ENCODE results near the gene KRT17.
A peak's percentile ranks its signal among the peaks of the same experiment; 100 is the strongest.
"Not testable (repeated sequence)": the region's sequence is repeated elsewhere in the genome, so short reads cannot be mapped to it uniquely, and the experiment has no call there.

Gene KRT17

DNA sequence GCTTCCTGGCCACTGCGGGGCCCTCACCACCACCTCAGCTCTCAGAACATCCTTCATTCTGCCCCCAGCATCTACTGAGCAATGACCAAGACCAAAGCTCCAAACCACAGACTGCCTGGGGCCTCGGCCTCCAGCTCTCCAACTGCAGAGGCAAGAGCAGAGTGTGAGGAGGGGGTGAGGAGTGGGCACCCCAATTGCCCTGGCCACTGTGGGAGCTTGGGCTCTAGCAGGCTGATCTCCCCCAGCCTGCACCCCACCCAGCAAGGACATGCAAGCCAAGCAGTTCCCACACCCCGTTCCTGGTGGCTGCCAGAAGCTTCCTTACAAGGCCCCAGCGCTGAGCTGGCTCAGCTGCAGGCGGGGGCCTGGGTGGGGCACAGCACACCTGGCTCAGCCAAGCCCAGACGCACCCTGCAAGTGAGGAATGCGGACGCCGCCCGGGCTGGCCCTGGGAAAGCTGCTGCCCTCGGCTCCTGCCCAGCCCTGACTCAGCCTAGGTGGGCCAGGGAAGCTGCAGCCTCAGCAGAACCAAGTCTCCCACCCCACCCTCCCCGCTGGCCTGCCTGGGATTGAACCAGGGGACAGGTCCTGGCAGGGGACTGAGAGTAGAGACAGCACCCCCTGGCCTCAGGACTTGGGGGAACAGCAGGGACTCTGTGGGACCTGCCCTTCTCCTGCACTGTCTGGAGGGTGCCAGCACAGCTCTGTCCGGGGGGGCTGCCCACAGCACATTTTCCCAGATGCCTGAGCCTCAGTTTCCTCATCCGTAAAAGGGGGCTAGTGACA is 29.7 kb upstream of the KRT17 start:
- no peak for DNase-seq (ENCODE audit: low read depth in 2 of 2)

DNA sequence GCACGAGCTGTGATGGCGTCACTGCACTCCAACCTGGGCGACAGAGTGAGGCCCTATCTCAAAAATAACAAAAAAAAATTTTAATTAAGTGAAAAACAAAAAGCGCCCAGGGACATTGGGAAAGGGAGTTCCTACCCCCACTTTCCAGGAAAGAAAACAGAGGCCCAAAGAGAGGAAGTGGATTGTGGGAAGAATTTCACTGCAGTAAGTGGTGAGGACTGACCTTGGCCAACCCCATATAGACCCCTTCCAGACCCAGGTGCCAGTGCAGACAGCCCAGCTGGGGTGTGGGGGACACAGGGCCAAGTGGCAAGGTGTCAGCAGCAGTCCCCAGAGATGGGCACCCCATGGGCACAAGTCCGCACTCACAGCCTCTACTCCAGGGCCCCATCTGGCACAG is 29.0 kb upstream of the KRT17 start:
- DNase-seq (ENCODE audit: low read depth in 2 of 2): no peak

DNA sequence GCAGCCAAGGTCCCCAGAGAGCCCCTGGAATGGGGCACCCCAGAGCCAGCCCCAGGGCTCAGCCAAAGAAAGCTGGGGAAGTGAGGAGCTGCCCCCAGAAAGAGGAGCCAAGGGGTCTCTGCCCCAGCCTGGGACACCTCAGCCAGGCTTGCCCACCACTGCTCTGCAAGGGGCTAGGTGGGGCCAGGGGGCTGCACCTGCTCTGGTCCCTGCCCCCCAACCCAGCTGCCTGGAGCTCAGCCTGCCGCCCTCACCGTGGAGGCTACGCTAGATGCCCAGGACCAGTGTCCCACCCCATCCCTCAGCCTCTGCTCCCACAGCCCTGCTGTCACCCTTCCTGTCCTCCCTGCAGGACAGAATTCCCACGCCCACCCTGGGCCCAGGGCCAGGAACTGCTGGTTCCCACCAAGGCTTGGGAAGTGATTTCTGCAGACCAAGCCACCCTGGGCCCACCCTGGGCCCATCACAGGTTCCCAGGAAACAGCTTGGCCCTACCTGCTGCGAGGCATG is 28.1 kb upstream of the KRT17 start:
- DNase-seq (ENCODE audit: low read depth in 2 of 2): no peak

DNA sequence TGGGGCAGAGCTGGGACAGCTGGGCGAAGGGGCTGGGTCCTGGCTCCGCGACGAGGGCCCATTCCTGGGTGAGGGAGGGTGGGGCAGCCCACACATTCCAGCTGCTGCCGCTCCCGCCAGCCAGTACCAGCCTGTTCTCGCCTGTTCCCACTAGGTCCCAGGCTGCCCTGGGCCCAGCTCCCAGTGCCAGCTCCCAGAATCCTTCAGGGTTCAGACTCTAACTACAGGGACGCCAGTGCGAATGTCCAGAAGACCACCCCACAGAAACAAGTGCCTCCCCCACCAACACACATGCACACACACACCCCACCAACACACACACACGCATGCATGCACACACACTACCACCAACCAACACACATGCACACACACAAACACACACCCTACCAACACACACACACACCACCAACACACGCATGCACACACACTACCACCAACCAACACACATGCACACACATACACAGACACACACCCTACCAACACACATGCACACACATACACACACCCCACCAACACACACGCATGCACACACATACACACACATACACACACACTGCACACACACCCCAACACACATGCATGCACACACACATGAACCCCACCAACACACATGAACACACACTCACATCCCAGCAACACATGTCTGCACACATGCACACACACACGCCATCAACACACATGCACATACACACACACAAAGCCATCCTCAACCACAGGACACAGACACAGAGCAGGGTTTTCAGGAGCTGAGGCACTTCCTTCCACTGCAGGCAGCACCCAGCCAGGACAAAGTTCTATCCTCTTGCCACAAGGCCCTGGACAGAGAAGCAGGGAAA is 27.5 kb upstream of the KRT17 start:
- DNase-seq (ENCODE audit: low read depth in 2 of 2): no peak

DNA sequence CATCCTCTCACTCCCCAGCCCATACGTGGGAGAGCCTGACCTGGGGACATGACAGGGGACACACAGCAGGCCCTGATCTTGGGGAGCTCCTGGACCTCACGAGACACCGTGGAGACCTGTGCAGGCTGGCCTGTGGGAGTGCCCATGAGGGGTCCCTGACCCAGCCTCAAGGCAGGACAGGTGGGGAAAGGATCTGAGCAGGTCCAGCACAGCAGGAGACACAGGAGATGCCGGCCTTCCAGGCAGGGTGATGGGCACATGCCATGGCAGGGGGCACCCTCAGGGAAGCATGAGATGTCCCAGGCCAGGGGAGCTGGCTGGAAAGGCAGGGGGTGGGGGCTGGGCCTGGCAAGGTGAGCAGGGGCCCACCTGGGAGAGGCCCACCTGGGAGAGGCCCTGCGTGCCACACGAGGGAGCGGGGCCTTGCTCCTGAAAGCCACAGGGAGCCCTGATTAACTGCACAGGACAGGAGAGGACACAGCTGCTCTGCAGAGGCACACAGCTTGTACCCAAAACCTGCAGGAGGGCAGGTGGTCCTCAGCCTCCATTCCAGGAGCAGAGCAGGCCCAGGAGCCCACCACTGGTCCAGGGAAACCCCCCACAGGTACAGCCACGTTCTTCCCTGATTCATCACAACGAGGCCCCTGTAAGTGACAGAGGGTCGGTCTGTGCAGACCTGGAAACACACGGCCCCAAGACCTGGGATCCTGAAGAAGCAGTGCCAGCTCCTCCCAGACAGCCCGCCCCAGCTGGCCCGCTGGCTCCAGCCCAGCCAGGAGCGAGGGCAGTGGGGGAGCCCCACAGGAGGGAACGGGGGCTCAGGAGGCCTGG is 26.6 kb upstream of the KRT17 start:
- no peak for DNase-seq (ENCODE audit: low read depth in 2 of 2)

DNA sequence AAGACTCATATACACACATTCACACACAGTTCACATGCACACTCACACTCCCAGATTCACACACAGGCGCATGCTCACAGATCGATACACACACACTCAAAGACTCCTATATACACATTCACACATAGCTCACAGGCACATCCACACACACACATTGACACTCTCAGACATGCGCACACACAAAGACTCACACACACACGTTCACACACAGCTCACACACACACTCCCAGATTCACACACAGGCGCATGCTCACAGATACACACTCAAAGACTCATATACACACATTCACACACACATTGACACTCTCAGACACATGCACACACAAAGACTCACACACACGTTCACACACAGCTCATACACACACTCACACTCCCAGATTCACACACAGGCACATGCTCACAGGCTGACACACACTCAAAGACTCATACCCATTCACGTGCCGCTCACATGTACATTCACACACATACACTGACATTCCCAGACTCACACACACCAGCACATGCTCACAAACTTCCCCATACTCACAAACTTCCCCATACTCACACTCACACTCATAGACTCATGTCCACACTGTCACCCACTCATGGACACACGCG is 25.6 kb upstream of the KRT17 start:
- DNase-seq (ENCODE audit: low read depth in 2 of 2): no peak

DNA sequence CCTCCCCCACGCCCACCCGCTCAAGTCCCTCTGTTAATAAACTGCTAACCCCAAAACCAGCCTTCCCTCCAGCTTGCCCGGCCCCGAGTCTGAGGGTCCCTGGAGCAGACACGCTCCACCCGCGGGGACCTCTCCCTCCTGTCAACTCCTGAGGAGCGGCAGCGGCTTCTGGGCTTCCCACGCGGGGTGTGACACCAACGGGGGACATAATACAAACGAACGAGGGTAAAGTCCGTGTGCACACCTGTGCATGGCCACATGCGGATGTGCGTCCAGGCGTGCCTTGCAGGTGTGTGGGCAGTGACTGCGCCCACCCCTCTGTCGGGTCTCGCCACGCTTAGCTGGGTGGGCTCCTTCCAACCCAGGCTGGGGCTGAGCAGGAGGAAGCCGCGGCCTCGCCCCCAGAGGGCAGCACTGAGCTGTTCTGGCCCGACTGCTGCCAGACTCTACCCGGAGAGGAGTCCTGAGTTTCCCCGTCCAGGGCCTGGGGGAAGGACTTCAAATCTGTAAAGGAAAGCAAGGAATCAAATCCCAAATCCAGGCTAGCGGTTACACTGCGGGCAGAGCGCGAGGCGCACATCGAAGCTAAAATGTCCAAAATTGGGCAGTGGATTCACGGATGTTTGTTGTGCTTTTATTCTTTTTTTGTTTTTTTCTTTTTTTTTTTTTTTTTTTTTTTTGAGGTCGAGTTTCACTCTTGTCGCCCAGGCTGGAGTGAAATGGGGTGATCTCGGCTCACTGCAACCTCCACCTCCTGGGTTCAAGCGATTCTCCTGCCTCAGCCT is 24.2 kb upstream of the KRT17 start:
- peak; percentile 56 to 68 for DNase-seq (ENCODE audit: low read depth in 2 of 2)

DNA sequence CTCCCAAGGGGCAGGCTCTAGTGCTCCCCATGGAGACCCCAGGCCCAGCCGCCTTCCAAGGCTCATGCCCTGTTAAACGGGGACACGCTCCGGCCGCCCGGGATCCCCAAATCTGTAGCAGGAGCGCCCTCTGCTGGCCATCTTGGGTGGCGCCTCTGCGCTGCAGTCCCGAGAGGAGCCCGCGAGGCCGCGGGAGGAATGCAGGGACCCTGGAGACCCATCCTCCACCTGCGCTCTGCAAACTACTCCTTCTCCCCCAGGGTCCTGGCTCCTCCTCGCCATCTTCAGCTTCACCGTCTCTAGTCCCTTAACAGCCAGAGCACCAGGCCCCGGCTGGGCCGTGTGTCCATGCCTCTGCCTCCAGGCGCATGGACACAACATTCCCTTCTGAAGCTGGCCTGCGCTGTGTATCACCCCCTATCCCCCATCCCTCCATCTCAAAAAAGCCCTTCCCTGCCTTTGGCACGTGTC is 23.6 kb upstream of the KRT17 start:
- DNase-seq (ENCODE audit: low read depth in 2 of 2): peak; percentile 70 to 72

DNA sequence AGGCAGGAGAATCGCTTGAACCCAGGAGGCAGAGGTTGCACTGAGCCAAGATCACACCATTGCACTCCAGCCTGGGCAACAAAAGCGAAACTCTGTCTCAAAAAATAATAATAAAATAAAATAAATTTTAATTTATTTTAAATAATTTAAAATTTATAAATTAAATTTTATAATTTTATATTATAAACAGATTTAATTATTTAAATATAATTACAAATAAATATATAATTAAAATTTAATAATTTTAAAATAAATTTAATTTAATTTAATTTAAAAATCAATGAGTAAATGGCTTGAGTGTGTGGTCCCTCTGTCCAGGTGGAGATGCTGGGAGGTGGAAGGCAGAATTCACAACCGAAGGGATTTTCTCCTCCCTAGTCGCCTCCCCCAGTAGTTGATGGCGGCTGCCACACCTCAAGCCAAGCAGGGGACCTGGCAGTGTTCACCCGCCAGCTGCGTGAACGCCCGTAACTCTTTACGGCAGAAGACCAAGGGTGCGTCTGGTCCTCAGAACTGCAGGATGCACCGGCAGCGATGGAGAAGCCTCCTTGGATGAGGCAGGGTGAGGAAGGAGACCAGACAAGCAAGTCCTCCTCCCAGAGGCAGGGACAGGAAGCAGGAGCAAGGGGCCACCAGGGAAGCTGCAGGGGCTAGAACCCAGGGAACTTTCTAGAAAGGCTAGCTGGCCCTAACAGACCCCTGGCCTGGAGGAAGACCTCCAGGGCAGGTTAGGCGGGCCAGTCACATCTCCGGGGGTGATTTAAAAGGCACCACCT is 22.9 kb upstream of the KRT17 start:
- no peak for DNase-seq (ENCODE audit: low read depth in 2 of 2)

DNA sequence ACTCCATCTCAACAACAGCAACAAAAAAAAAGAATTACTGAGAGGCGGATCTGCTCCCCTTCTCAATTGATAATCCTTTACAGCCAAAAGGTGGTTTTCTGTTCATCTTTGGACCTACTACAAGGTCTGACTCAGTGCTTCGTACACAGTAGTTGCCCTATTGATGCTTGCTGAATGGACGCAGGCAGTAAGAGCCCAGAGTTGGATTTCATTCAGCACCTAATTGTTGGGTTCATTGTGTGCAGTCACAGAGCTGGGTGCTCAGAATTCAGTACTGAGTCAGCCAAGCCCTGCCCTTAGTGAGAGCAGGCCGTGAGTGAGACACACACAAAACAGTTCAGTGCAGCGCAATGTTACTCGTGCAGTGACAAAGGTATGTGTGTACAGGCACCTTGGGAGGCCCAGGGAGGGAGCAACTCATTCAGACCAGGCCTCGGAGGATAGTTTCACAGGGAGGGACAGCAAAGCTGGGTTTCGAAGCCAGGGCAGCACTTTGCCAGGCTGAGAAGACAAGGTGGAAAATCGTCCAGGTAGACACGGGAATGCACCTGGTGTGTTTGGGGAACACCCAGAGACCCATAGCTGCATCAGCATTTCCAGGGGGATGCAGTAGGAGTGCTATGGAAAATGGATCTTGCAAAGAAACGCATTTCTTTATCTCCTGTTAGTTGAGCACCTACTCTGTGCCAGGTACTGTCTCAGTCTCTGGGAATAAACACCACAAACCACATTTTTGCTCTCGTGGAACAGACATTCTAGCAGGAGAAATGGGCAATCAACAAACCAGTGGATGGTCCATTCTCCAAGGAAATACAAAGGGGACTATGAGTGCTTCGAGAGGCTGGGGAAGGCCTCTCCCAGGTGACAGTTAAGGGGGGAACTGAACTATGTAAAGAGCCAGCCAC is 18.1 kb upstream of the KRT17 start:
- no peak for DNase-seq (ENCODE audit: low read depth in 2 of 2)

DNA sequence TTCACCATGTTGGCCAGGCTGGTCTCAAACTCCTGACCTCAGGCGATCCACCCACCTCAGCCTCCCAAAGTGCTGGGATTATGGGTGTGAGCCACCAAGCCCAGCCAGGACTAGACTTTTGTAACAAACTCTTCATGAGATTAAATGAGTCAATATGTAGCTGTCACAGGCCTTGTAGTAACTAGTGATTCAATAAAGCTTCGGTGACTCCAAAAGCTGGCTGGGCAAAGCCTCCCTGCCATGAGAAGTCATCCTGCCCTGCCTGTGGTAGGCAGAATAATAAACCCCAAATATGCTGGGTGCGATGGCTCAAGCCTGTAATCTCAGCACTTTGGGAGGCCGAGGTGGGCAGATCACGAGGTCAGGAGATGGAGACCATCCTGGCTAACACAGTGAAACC is 16.2 kb upstream of the KRT17 start:
- DNase-seq (ENCODE audit: low read depth in 2 of 2): not testable (repeated sequence)

DNA sequence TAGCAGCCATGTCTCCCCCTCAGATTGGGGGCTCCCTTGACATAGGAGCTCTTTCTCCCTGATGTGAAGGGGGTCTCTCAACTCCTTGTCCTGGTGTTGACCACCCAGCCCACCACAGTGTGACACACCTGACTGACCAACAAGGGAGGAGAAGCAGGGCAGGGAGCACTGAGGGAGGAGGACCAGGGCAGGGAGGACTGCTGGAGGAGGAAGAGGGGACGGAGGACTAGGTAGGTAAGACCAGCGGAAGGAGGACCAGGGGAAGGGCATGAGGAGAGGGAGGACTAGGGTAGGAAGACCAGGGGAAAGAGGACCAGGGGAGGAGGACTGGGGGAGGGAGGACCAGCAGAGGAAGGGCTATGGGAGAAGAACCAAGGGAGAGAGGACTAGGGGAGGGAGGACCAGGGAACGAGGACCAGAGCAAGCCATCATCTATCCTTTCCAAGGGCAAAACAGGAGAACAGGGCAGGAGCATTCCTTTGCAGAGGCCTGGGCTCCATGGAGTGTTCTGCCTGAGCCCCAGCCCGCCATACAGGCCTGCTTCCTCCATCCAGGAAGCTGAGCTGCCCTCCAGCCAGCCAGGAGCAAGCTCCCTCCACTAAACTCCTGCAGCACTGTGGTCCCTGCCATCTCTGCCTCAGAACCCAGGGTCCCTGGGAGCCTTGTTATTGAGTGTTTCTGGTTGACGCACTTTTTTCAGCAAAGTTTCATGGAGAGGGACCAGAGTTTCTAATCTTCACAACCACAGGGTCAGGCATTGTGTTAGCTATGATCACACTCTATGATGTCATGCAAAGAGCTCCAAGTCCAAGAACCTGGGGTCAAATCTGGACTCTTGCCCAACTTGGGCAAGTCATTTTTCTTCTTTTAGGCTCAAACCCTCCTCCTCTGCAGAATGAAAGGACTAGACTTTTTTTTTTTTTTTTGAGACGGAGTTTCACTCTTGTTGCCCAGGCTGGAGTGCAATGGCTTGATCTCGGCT is 15.4 kb upstream of the KRT17 start:
- DNase-seq (ENCODE audit: low read depth in 2 of 2): no peak

DNA sequence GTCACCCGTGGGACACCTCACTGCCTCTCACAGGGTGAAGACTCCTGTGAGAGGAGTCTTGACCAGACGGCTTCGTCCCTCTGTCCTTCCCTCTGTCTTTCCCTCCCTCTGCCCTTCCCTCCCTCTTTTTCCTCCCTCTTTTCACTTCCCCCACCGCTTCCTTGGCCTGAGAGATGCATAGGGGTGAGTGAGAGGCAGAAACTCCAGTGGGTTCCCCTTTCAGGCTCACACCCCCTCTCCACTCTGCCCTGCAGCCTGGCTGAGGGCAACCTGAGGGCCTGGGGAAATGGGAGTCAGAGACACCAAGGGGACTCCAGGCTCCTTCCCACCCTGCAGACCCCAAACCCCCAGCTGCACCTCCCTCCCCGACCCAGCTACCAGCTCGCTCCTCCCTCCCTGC is 14.6 kb upstream of the KRT17 start:
- no peak for DNase-seq (ENCODE audit: low read depth in 2 of 2)

DNA sequence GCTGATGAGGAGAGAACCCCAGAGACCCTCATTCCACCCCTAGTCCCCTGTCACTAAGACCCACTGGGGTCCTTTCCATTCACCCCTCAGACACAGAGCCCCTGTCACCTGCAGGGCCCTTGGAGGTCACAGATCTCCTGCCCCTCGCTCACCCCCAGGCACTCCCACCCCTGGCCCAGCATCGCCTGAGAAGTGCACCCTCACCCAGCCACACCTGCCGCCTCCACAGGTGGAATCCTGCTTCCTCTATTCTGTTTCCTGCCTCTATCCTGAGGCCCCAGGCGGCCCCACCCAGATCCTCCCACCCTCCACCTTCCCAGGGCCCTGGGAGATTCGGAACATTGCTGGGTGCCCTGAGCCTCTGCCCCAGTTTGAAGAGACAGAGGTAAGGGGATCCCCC is 13.8 kb upstream of the KRT17 start:
- DNase-seq (ENCODE audit: low read depth in 2 of 2): no peak

DNA sequence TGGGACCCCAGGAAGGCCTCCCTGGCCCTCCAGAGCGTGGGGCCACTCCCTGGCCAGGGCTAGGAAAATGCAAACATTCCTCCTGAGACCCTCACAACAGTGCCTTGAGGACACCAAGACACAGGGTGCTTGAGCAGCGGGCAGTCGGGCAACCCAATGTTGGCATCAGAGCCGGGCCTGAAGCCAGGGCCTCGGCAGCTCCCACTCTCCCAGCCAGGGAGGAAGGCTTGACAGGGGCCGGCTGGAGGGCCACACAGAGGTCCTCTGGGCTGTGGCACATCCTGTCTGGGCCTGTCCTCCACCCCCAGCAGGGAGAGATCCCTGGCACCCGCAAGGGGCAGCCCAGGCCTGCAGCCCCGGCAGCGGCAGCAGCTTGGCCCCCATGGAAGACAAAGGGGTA is 12.3 kb upstream of the KRT17 start:
- DNase-seq (ENCODE audit: low read depth in 2 of 2): no peak

DNA sequence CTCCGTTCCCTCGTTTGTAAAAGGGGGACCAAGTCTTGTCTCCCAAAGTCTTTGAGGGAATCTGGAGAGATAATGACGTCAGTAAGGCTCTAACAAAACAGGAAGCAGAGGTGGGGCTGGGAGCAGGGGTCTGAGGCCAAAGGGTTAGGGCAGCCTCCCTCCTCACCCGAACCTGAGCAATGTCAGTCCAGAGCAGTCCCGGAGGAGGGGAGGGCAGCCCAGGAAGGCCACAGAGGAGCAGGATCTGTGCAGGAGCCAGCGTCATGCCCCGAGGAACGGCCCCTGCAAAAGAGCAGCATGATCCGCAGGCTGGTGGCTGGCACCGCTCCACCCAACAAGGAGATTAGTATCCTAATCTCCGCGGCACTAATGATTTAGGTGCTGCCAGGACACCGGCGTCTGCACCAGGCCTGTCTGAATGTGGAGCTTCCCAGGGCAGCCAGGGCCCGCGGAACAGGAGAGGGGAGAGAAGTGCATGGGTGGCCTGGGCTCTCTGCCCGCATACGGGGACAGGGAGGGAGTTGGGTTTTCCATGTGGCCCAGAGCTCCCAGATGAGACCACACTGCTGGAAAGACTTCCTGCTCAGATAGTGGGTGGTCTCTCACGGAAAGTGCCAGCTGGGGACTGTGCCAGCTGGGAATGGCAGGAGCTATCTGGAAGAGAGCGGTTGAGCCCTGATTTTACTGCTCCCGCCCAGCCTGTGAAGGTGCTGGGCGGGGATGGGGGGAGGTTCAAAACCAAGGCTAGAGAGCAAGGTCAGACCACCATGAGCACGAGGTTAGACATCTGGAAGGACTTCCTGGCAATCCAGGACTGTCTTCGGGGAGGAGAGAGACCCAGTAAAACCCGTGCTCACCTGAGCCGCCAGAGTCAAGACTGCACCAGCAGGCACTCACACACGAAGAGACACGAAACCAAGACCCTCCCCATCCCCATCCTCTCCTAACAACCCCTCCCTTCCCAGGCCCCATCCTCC is 11.0 kb upstream of the KRT17 start:
- no peak for DNase-seq (ENCODE audit: low read depth in 2 of 2)

Data from stimulated activated CD8-positive, alpha-beta memory T cell treated with anti-CD3 and anti-CD28 coated beads, Interleukin-7, amount 100 ng/mL, for 4 hours (primary cell).